ENCODE measurements around the gene CYP26B1.

CYP26B1 gene

GRCh38 chr2:72121153-72121552, 26.5 kb downstream of the CYP26B1 start:
- Mint-ChIP-seq H3K4me3 (no peak overlapping the region), H3K4me1 (peaks cover under 1% of the 10 kb centered on the region in 2 donors), H3K9me3 (peaks cover 9 to 17% of the 10 kb centered on the region in 2 donors), H3K27me3 (peaks cover 14 to 26% of the 10 kb centered on the region in 2 donors), H3K36me3 (no peaks in the 10 kb centered on the region), H3K27ac (no peak overlapping the region)
- no peak for ATAC-seq (replicated peaks)
- no peak for DNase-seq

GRCh38 chr2:72118951-72119350, 28.7 kb downstream of the CYP26B1 start:
- Mint-ChIP-seq H3K27ac (no peak overlapping the region), H3K27me3 (peaks cover 14 to 30% of the 10 kb centered on the region in 2 donors), H3K4me3 (no peak overlapping the region), H3K9me3 (peaks cover 9 to 15% of the 10 kb centered on the region in 2 donors), H3K4me1 (no peaks in the 10 kb centered on the region), H3K36me3 (no peaks in the 10 kb centered on the region)
- ATAC-seq (replicated peaks) (no peak), DNase-seq (no peak)

- peaks cover 14 to 30% of the 10 kb centered on the region in 2 donors for H3K27me3 Mint-ChIP-seq
- H3K9me3 Mint-ChIP-seq, result peaks cover 9 to 15% of the 10 kb centered on the region in 2 donors
These were observed 29.3 kb downstream of the CYP26B1 start for GRCh38 chr2:72118386-72118785.

GRCh38 chr2:72117718-72118117, 29.9 kb downstream of the CYP26B1 start:
- H3K4me3 Mint-ChIP-seq, result no peak overlapping the region
- H3K27ac Mint-ChIP-seq, result no peak overlapping the region
- H3K36me3 Mint-ChIP-seq, result no peaks in the 10 kb centered on the region
- H3K27me3 Mint-ChIP-seq, result peaks cover 12 to 26% of the 10 kb centered on the region in 2 donors
- H3K9me3 Mint-ChIP-seq, result peaks cover 9 to 13% of the 10 kb centered on the region in 2 donors
- no peaks in the 10 kb centered on the region for H3K4me1 Mint-ChIP-seq
- no peak for DNase-seq
- ATAC-seq (replicated peaks), result no peak

More at GRCh38 chr2:72118386-72118785, 29.3 kb downstream of the CYP26B1 start:
- Mint-ChIP-seq H3K4me1 (no peaks in the 10 kb centered on the region), H3K27ac (no peak overlapping the region), H3K36me3 (no peaks in the 10 kb centered on the region), H3K4me3 (no peak overlapping the region)
- ATAC-seq (replicated peaks), result no peak
- no peak for DNase-seq

- H3K27me3 Mint-ChIP-seq, result peaks cover 7 to 20% of the 10 kb centered on the region in 2 donors
- no peaks in the 10 kb centered on the region for H3K36me3 Mint-ChIP-seq
- no peak overlapping the region for H3K4me3 Mint-ChIP-seq
- H3K9me3 Mint-ChIP-seq, result peaks cover 7 to 12% of the 10 kb centered on the region in 2 donors
- H3K4me1 Mint-ChIP-seq, result no peaks in the 10 kb centered on the region
- no peak for DNase-seq
- ATAC-seq (replicated peaks), result no peak
- no peak overlapping the region for H3K27ac Mint-ChIP-seq
These were observed 30.6 kb downstream of the CYP26B1 start for GRCh38 chr2:72117029-72117428.

GRCh38 chr2:72116081-72116533, 31.6 kb downstream of the CYP26B1 start:
- Mint-ChIP-seq H3K27ac (no peak overlapping the region), H3K36me3 (no peaks in the 10 kb centered on the region), H3K4me1 (no peaks in the 10 kb centered on the region), H3K4me3 (no peak overlapping the region), H3K9me3 (peaks cover 3 to 6% of the 10 kb centered on the region in 2 donors), H3K27me3 (peaks cover 0 to 12% of the 10 kb centered on the region in 2 donors)
- ATAC-seq (replicated peaks) (no peak), DNase-seq (no peak)

GRCh38 chr2:72115110-72116080, 32.3 kb downstream of the CYP26B1 start:
- no peak for ATAC-seq (replicated peaks)
- Mint-ChIP-seq H3K27ac (no peak overlapping the region), H3K36me3 (no peaks in the 10 kb centered on the region), H3K9me3 (peaks cover 3 to 6% of the 10 kb centered on the region in 2 donors), H3K4me1 (no peaks in the 10 kb centered on the region), H3K4me3 (no peak overlapping the region), H3K27me3 (peaks cover 0 to 5% of the 10 kb centered on the region in 2 donors)
- DNase-seq, result no peak

GRCh38 chr2:72114693-72115051, 33.0 kb downstream of the CYP26B1 start:
- Mint-ChIP-seq H3K27ac (no peak overlapping the region), H3K9me3 (peaks cover 4 to 6% of the 10 kb centered on the region in 2 donors), H3K4me1 (no peaks in the 10 kb centered on the region), H3K36me3 (no peaks in the 10 kb centered on the region), H3K4me3 (no peak overlapping the region), H3K27me3 (peaks cover 4 to 10% of the 10 kb centered on the region in 2 donors)
- ATAC-seq (replicated peaks) (no peak), DNase-seq (no peak)

GRCh38 chr2:72113847-72114692, 33.6 kb downstream of the CYP26B1 start:
- Mint-ChIP-seq H3K27me3 (peaks cover 6 to 10% of the 10 kb centered on the region in 2 donors), H3K4me1 (no peaks in the 10 kb centered on the region), H3K9me3 (peaks cover 4 to 6% of the 10 kb centered on the region in 2 donors), H3K27ac (peak overlapping the region; percentile 42), H3K4me3 (no peak overlapping the region), H3K36me3 (no peaks in the 10 kb centered on the region)
- ATAC-seq (replicated peaks) (no peak), DNase-seq (no peak)

GRCh38 chr2:72112981-72113846, 34.4 kb downstream of the CYP26B1 start:
- DNase-seq (no peak), ATAC-seq (replicated peaks) (peak in 1 of 2 donors; percentile 16)
- Mint-ChIP-seq H3K27ac (no peak overlapping the region), H3K4me3 (no peak overlapping the region), H3K27me3 (peaks cover 8 to 10% of the 10 kb centered on the region in 2 donors), H3K4me1 (no peaks in the 10 kb centered on the region), H3K36me3 (no peaks in the 10 kb centered on the region), H3K9me3 (peaks cover 1 to 6% of the 10 kb centered on the region in 2 donors)

GRCh38 chr2:72112401-72112800, 35.3 kb downstream of the CYP26B1 start:
- H3K4me3 Mint-ChIP-seq, result no peak overlapping the region
- H3K27me3 Mint-ChIP-seq, result peaks cover 8 to 10% of the 10 kb centered on the region in 2 donors

GRCh38 chr2:72111061-72111460, 36.6 kb downstream of the CYP26B1 start:
- DNase-seq, result no peak
- ATAC-seq (replicated peaks), result no peak
- Mint-ChIP-seq H3K4me3 (no peak overlapping the region), H3K36me3 (no peaks in the 10 kb centered on the region), H3K27me3 (peaks cover 8 to 13% of the 10 kb centered on the region in 2 donors), H3K9me3 (peaks cover 1 to 6% of the 10 kb centered on the region in 2 donors), H3K4me1 (no peaks in the 10 kb centered on the region), H3K27ac (no peak overlapping the region)

More at GRCh38 chr2:72112401-72112800, 35.3 kb downstream of the CYP26B1 start:
- H3K4me1 Mint-ChIP-seq, result no peaks in the 10 kb centered on the region
- ATAC-seq (replicated peaks), result no peak
- H3K9me3 Mint-ChIP-seq, result peaks cover 1 to 6% of the 10 kb centered on the region in 2 donors
- H3K27ac Mint-ChIP-seq, result no peak overlapping the region
- no peaks in the 10 kb centered on the region for H3K36me3 Mint-ChIP-seq
- DNase-seq, result no peak

GRCh38 chr2:72109904-72110303, 37.8 kb downstream of the CYP26B1 start:
- H3K4me3 Mint-ChIP-seq, result no peak overlapping the region
- H3K27me3 Mint-ChIP-seq, result peaks cover 5 to 13% of the 10 kb centered on the region in 2 donors
- no peaks in the 10 kb centered on the region for H3K4me1 Mint-ChIP-seq
- H3K27ac Mint-ChIP-seq, result no peak overlapping the region
- DNase-seq, result no peak
- ATAC-seq (replicated peaks), result no peak
- no peaks in the 10 kb centered on the region for H3K36me3 Mint-ChIP-seq
- H3K9me3 Mint-ChIP-seq, result peaks cover 3 to 6% of the 10 kb centered on the region in 2 donors
